Pancreas (tissue), 10 donors: ENCODE results near the gene CEP95. TPM values are rescaled to one million over a fixed set of nuclear protein-coding genes. Genes with fewer than 3 reads are reported as not detected.
A peak's percentile ranks its signal among the peaks of the same experiment; 100 is the strongest.

Experiments
- ATAC-seq, 4 donors: fragments of 200-7000 bp; cut with Tn5 transposase; one replicate each; pipeline versions ENCODE4 v1.8.0 to v1.9.1; 2020; ENCODE audit warnings: mild to moderate bottlenecking in 4 of 4, moderate library complexity in 4 of 4
- DNase-seq, 6 donors: peaks; one replicate each; pipeline ENCODE4 v3.0.0-alpha.2; 2020
- FAIRE-seq: peaks from 2 replicates; lab custom pipeline; 2012; peaks lifted over from hg19 to GRCh38; lab: Jason Lieb, UNC
- H3K27ac ChIP-seq, 4 donors: fragments of 200-600 bp; sonication (generic); 1 replicate in 3 of 4; 2 replicates in 1 of 4; pipeline versions ENCODE4 v1.5.0 to v1.8.0; 2020
- H3K27me3 ChIP-seq, 4 donors: fragments of 200-600 bp; one replicate each; pipeline ENCODE4 v1.8.0; 2021
- H3K36me3 ChIP-seq, 3 donors: fragments of 200-600 bp; sonication (generic) in 1 of 3; one replicate each; pipeline versions ENCODE4 v1.5.0 to v1.8.0; 2020 to 2021
- H3K4me1 ChIP-seq, 3 donors: fragments of 200-600 bp; one replicate each; pipeline ENCODE4 v1.8.0; 2021
- H3K4me3 ChIP-seq, 4 donors: fragments of 200-600 bp; sonication (generic) in 2 of 4; one replicate each; pipeline versions ENCODE4 v1.5.0 to v1.8.0; 2020 to 2021
- H3K9me3 ChIP-seq, 4 donors: fragments of 200-600 bp; one replicate each; pipeline ENCODE4 v1.8.0; 2021
- CTCF ChIP-seq, 4 donors: fragments of 200-600 bp; sonication (generic) in 3 of 4; IDR thresholded peaks; one replicate each; pipeline versions ENCODE4 v1.5.0 to v1.8.0; 2021; ENCODE audit warnings: antibody characterized with exemption in 4 of 4
- WGBS, 2 donors: extraction: QIAGEN DNeasy Blood & Tissue Kit; methylation state at CpG; one replicate each; pipeline ENCODE4 v1.1.7; 2013; 5-methylcytosine and 5-hydroxymethylcytosine counted together
- intact Hi-C, 3 donors: fragments of 100-400 bp; cut with DNase I; formaldehyde crosslinking; loops; one replicate each; pipeline versions ENCODE4 v1.11.1 to v1.14.2; 2022
- polyA plus RNA-seq, 2 donors: library from polyadenylated mRNA; stranded (reverse); fragments of 200-250 nt; gene quantifications; one replicate each; pipeline ENCODE4 v1.2.3, GENCODE V29; 2013
- total RNA-seq, 6 donors: library from RNA; stranded (reverse); fragmentation: NEBNext Ultra II Directional in 4 of 6; extraction: Animal tissue kit (Norgen Biotek cat#: 25700) in 4 of 6; gene quantifications; one replicate each; pipeline versions ENCODE4 v1.2.1 to v1.2.4, GENCODE V29; 2021 to 2023
- donor health status: healthy with polysubstance abuse.
- donor health status: DM: no; HTN: no; CAD: no; lungs with moderate emphysema.
- donor health status: DM: no; HTN: no; CAD: no.
- donor health status: control.
- donor health status: control.
- donor health status: Bipolar disorder and iron deficiency.
- donor health status: DM: yes; HTN: yes; CAD: no.
- donor health status: DM: no; HTN: no; CAD: no.
- donor health status: DM: no; HTN: no; CAD: no.
- donor health status: DM: yes; HTN: yes; CAD: no.

Gene CEP95
- total and polyA plus RNA-seq, 8 donors, result 10.0 to 80.8 (median 21.7) TPM

GRCh38 chr17:64504769-64505339, 1.9 kb upstream of the CEP95 start:
- Histone ChIP-seq H3K27ac (peak overlapping the region; percentile 99 to 100 (median 100)), H3K27me3 (no peaks in the 10 kb centered on the region), H3K36me3 (peaks cover 15 to 46% (median 40%) of the 10 kb centered on the region in 3 donors), H3K4me1 (peaks cover 21 to 36% (median 31%) of the 10 kb centered on the region in 3 donors), H3K9me3 (no peaks in the 10 kb centered on the region), H3K4me3 (peak overlapping the region; percentile 68 to 90 (median 82))
- no peak for TF ChIP-seq CTCF (IDR thresholded peaks at IDR 0.05)
- intact Hi-C loops, result no loop called here
- no peak for ATAC-seq
- 0 to 1% methylated on average over 13 of the region's 13 CpGs for WGBS, 2 donors
- no peak for FAIRE-seq
- peak in 1 of 6 donors; percentile 26 for DNase-seq

- peak overlapping the region; percentile 99 to 100 (median 100) for H3K27ac ChIP-seq
- H3K4me3 ChIP-seq, result peak overlapping the region; percentile 68 to 90 (median 82)
- ATAC-seq, result peak; percentile 74 to 82 (median 76)
- DNase-seq, result peak; percentile 92 to 95 (median 94)
- WGBS, 2 donors, result 0% methylated on average over 69 to 76 of the region's 76 CpGs
- FAIRE-seq, result no peak
- no peaks in the 10 kb centered on the region for H3K27me3 ChIP-seq
- no peak for TF ChIP-seq CTCF (IDR thresholded peaks at IDR 0.05)
- peaks cover 21 to 36% (median 31%) of the 10 kb centered on the region in 3 donors for H3K4me1 ChIP-seq
- intact Hi-C loops, result no loop called here
- H3K9me3 ChIP-seq, result no peaks in the 10 kb centered on the region
- peaks cover 10 to 45% (median 34%) of the 10 kb centered on the region in 3 donors for H3K36me3 ChIP-seq
Observed at GRCh38 chr17:64505340-64506200, 1.2 kb upstream of the CEP95 start.

- DNase-seq (peak; percentile 97 to 99 (median 98)), ATAC-seq (peak; percentile 78 to 88 (median 82)), FAIRE-seq (no peak)
- no peak for TF ChIP-seq CTCF (IDR thresholded peaks at IDR 0.05)
- intact Hi-C loops, result no loop called here
- Histone ChIP-seq H3K36me3 (peaks cover 8 to 45% (median 28%) of the 10 kb centered on the region in 3 donors), H3K27ac (peak within 1 kb of the TSS; percentile 99 to 100 (median 100)), H3K4me3 (peak within 1 kb of the TSS; percentile 68 to 90 (median 82)), H3K4me1 (peaks cover 21 to 36% (median 31%) of the 10 kb centered on the region in 3 donors), H3K9me3 (no peaks in the 10 kb centered on the region), H3K27me3 (no peaks in the 10 kb centered on the region)
- 0 to 1% methylated on average over 31 of the region's 31 CpGs for WGBS, 2 donors
Observed at GRCh38 chr17:64506201-64506575, 589 bp upstream of the CEP95 start, which contains the start of gene DDX5. Gene DDX5, minus strand, starts transcription at chr17:64506289. Its CDS starts 170 bp downstream, at chr17:64506119.

- 0 to 1% methylated on average over 13 of the region's 13 CpGs for WGBS, 2 donors
Observed at GRCh38 chr17:64507413-64507782, 621 bp downstream of the CEP95 start.

More at GRCh38 chr17:64507413-64507782, 621 bp downstream of the CEP95 start:
- H3K4me1 ChIP-seq, result peaks cover 21 to 31% (median 29%) of the 10 kb centered on the region in 3 donors
- H3K9me3 ChIP-seq, result no peaks in the 10 kb centered on the region
- FAIRE-seq (no peak), DNase-seq (peak in 4 of 6 donors; percentile 21 to 31 (median 27)), ATAC-seq (peak; percentile 13 to 44 (median 33))
- no peaks in the 10 kb centered on the region for H3K27me3 ChIP-seq
- peak overlapping the region; percentile 99 to 100 (median 100) for H3K27ac ChIP-seq
- H3K4me3 ChIP-seq, result peak overlapping the region; percentile 68 to 90 (median 82)
- H3K36me3 ChIP-seq, result peaks cover 2 to 44% (median 19%) of the 10 kb centered on the region in 3 donors
- intact Hi-C loops, result no loop called here
- TF ChIP-seq CTCF (IDR thresholded peaks at IDR 0.05), result no peak
